H9 (cell line): ENCODE data around the gene RADIL. TPM values are rescaled to one million over a fixed set of nuclear protein-coding genes. Genes with fewer than 3 reads are reported as not detected.

Experiments used
- DNase-seq: peaks from one replicate; pipeline ENCODE4 v3.0.0-alpha.2; 2017
- H2AFZ ChIP-seq: one replicate; pipeline ENCODE4 v1.6.1; 2013; ENCODE audit warnings: mild to moderate bottlenecking, low read length, control low read depth, moderate library complexity
- H2AK5ac ChIP-seq: 2 replicates; pipeline ENCODE4 v1.6.1; 2013; ENCODE audit warnings: low read length, control low read depth, mixed read lengths; ENCODE audit not compliant: insufficient read length
- H2BK120ac ChIP-seq: one replicate; pipeline ENCODE4 v1.6.1; 2013; ENCODE audit warnings: low read depth, mild to moderate bottlenecking, low read length, control low read depth, inconsistent platforms; ENCODE audit not compliant: poor library complexity, severe bottlenecking
- H2BK12ac ChIP-seq: 2 replicates; pipeline ENCODE4 v1.6.1; 2013; ENCODE audit warnings: low read length, control low read depth, mixed read lengths, low read depth; ENCODE audit not compliant: insufficient read length
- H2BK15ac ChIP-seq: 2 replicates; pipeline ENCODE4 v1.6.1; 2013; ENCODE audit warnings: low read depth, low read length, control low read depth
- H2BK20ac ChIP-seq: one replicate; pipeline ENCODE4 v1.6.1; 2013; ENCODE audit warnings: low read depth, mild to moderate bottlenecking, low read length, control low read depth, inconsistent platforms; ENCODE audit not compliant: poor library complexity, severe bottlenecking
- H2BK5ac ChIP-seq: 2 replicates; pipeline ENCODE4 v1.6.1; 2013; ENCODE audit warnings: low read length, control low read depth, mixed read lengths; ENCODE audit not compliant: insufficient read length
- H3K14ac ChIP-seq: 2 replicates; pipeline ENCODE4 v1.6.1; 2013; ENCODE audit warnings: low read length, control low read depth; ENCODE audit not compliant: insufficient read depth
- H3K18ac ChIP-seq: 2 replicates; pipeline ENCODE4 v1.6.1; 2013; ENCODE audit warnings: low read depth, mild to moderate bottlenecking, mixed read lengths, low read length, control low read depth; ENCODE audit not compliant: insufficient read length
- H3K23ac ChIP-seq: 2 replicates; pipeline ENCODE4 v1.6.1; 2013; ENCODE audit warnings: low read length, control low read depth, mixed read lengths, low read depth; ENCODE audit not compliant: insufficient read length
- H3K23me2 ChIP-seq: 2 replicates; pipeline ENCODE4 v1.6.1; 2013; ENCODE audit warnings: low read depth, mild to moderate bottlenecking, mixed read lengths, low read length, control low read depth; ENCODE audit not compliant: insufficient read length, poor library complexity, severe bottlenecking
- H3K27ac ChIP-seq: 2 replicates; pipeline ENCODE4 v1.5.1; 2013; ENCODE audit warnings: low read length, control low read depth, mixed read lengths, low read depth; ENCODE audit not compliant: insufficient read length
- H3K27me3 ChIP-seq: 2 replicates; pipeline ENCODE4 v1.6.1; 2013; ENCODE audit warnings: low read length, control low read depth, inconsistent platforms; ENCODE audit not compliant: insufficient read depth
- H3K4ac ChIP-seq: 2 replicates; pipeline ENCODE4 v1.6.1; 2013; ENCODE audit warnings: low read depth, mild to moderate bottlenecking, control low read depth, inconsistent platforms, low read length, moderate library complexity
- H3K4me1 ChIP-seq: 2 replicates; pipeline ENCODE4 v1.6.1; 2013; ENCODE audit warnings: low read length, control low read depth, inconsistent platforms; ENCODE audit not compliant: insufficient read depth
- H3K4me2 ChIP-seq: 2 replicates; pipeline ENCODE4 v1.6.1; 2013; ENCODE audit warnings: low read length, control low read depth, mixed read lengths; ENCODE audit not compliant: insufficient read length, insufficient read depth
- H3K56ac ChIP-seq: 2 replicates; pipeline ENCODE4 v1.6.1; 2013; ENCODE audit warnings: low read depth, mild to moderate bottlenecking, mixed read lengths, low read length, control low read depth; ENCODE audit not compliant: insufficient read length
- H3K79me1 ChIP-seq: 2 replicates; pipeline ENCODE4 v1.6.1; 2013; ENCODE audit warnings: low read depth, mild to moderate bottlenecking, moderate library complexity, low read length, control low read depth, inconsistent platforms; ENCODE audit not compliant: insufficient read depth, poor library complexity, severe bottlenecking
- H3K79me2 ChIP-seq: 2 replicates; pipeline ENCODE4 v1.6.1; 2013; ENCODE audit warnings: low read length, control low read depth, inconsistent platforms; ENCODE audit not compliant: insufficient read depth
- H3K9ac ChIP-seq: 2 replicates; pipeline ENCODE4 v1.6.1; 2013; ENCODE audit warnings: low read length, control low read depth, mixed read lengths; ENCODE audit not compliant: insufficient read length; ENCODE audit errors: extremely low read depth
- H3K9me3 ChIP-seq: one replicate; pipeline ENCODE4 v1.6.1; 2013; ENCODE audit warnings: low read depth, low read length, inconsistent platforms; ENCODE audit not compliant: control insufficient read depth
- H3T11ph ChIP-seq: one replicate; pipeline ENCODE4 v1.6.1; 2013; ENCODE audit warnings: mild to moderate bottlenecking, low read length, control low read depth, inconsistent platforms
- H4K20me1 ChIP-seq: one replicate; pipeline ENCODE4 v1.6.1; 2013; ENCODE audit not compliant: control insufficient read depth, insufficient read length, insufficient read depth
- H4K5ac ChIP-seq: 2 replicates; pipeline ENCODE4 v1.6.1; 2013; ENCODE audit warnings: low read depth, mild to moderate bottlenecking, mixed read lengths, low read length, control low read depth; ENCODE audit not compliant: insufficient read length
- H4K8ac ChIP-seq: replicated peaks from 2 replicates; pipeline ENCODE4 v1.6.1; 2013; ENCODE audit warnings: low read length, control low read depth, mixed read lengths, low read depth; ENCODE audit not compliant: insufficient read length
- H4K91ac ChIP-seq: 2 replicates; pipeline ENCODE4 v1.6.1; 2013; ENCODE audit warnings: low read depth, mild to moderate bottlenecking, moderate library complexity, mixed read lengths, low read length, control low read depth; ENCODE audit not compliant: insufficient read length
- H3K27ac Mint-ChIP-seq, 3 experiments: 2 replicates in 2 of 3; 3 replicates in 1 of 3; pipeline ENCODE4 v1.8.0; 2020 to 2021; ENCODE audit warnings: mixed read lengths in 3 of 3, mild to moderate bottlenecking in 1 of 3, moderate library complexity in 1 of 3
- H3K27me3 Mint-ChIP-seq: 2 replicates; pipeline ENCODE4 v1.8.0; 2021; ENCODE audit warnings: low read depth, mild to moderate bottlenecking, moderate library complexity, mixed read lengths
- H3K36me3 Mint-ChIP-seq, 3 experiments: 2 replicates in 2 of 3; 3 replicates in 1 of 3; pipeline ENCODE4 v1.8.0; 2020 to 2021; ENCODE audit warnings: low read depth in 3 of 3, mixed read lengths in 3 of 3; ENCODE audit not compliant: insufficient read depth in 1 of 3
- H3K4me1 Mint-ChIP-seq, 2 experiments: 2 replicates each; pipeline ENCODE4 v1.8.0; 2020; ENCODE audit warnings: mixed read lengths in 2 of 2
- H3K4me3 Mint-ChIP-seq, 2 experiments: 2 replicates in 1 of 2; 3 replicates in 1 of 2; pipeline ENCODE4 v1.8.0; 2020 to 2021; ENCODE audit warnings: mild to moderate bottlenecking in 2 of 2, mixed read lengths in 2 of 2, moderate library complexity in 1 of 2
- H3K9me3 Mint-ChIP-seq, 2 experiments: 2 replicates in 1 of 2; 3 replicates in 1 of 2; pipeline ENCODE4 v1.8.0; 2020; ENCODE audit warnings: mild to moderate bottlenecking in 2 of 2, mixed read lengths in 2 of 2, moderate library complexity in 1 of 2
- CTCF ChIP-seq: fragments of 200-600 bp; sonication (generic); conservative IDR thresholded peaks from 3 replicates; pipeline ENCODE4 v1.8.0; 2021; ENCODE audit warnings: antibody characterized with exemption, mild to moderate bottlenecking
- WGBS: extraction: QIAGEN DNeasy Blood & Tissue Kit; methylation state at CpG from one replicate; pipeline ENCODE4 v1.1.7; 2013; ENCODE audit warnings: missing lambda C conversion rate, low lambda C conversion rate, mixed read lengths; ENCODE audit not compliant: insufficient read length; ENCODE audit errors: extremely low coverage; 5-methylcytosine and 5-hydroxymethylcytosine counted together
- total RNA-seq: library from RNA; stranded (reverse); gene quantifications from 2 replicates; pipeline ENCODE4 v1.2.1, GENCODE V29; 2021

The RADIL gene
- total RNA-seq, 1 experiment from 2014 or later = 4.7 TPM

GRCh38 chr7:4799508-4800268 is 83.8 kb downstream of the RADIL start:
- H2AFZ ChIP-seq = no peak overlapping the region
- no peak for TF ChIP-seq CTCF

More at GRCh38 chr7:4799508-4800268, 83.8 kb downstream of the RADIL start:
- peaks cover 6 to 8% of the 10 kb centered on the region in 2 experiments for H3K4me1 Mint-ChIP-seq
- Histone ChIP-seq H4K20me1 (no peaks in the 10 kb centered on the region), H3T11ph (no peak overlapping the region), H3K79me2 (no peaks in the 10 kb centered on the region), H3K4me1 (no peaks in the 10 kb centered on the region), H2BK12ac (no peak overlapping the region), H3K79me1 (no peaks in the 10 kb centered on the region), H2BK15ac (no peak overlapping the region), H2AK5ac (no peak overlapping the region), H3K23me2 (no peaks in the 10 kb centered on the region), H2BK5ac (no peak overlapping the region), H4K91ac (no peak overlapping the region), H3K27me3 (no peaks in the 10 kb centered on the region), H3K27ac (no peak overlapping the region), H3K14ac (no peak overlapping the region), H2BK20ac (no peak overlapping the region), H3K9me3 (no peaks in the 10 kb centered on the region), H3K56ac (no peak overlapping the region), H3K9ac (no peak overlapping the region), H3K23ac (no peak overlapping the region), H4K8ac (no peak overlapping the region), H3K18ac (no peak overlapping the region), H4K5ac (no peak overlapping the region), H2BK120ac (no peak overlapping the region), H3K4me2 (no peak overlapping the region), H3K4ac (no peak overlapping the region)
- WGBS = no CpG with 5 or more reads among the region's 39 CpGs
- peaks cover 2% of the 10 kb centered on the region for H3K27me3 Mint-ChIP-seq
- no peak overlapping the region for H3K4me3 Mint-ChIP-seq
- DNase-seq = peak; percentile 43
- H3K27ac Mint-ChIP-seq = no peak overlapping the region
- peaks cover under 1 to 4% (median 1%) of the 10 kb centered on the region in 3 experiments; a peak in 3 of 7 replicates for H3K36me3 Mint-ChIP-seq
- peaks cover 0 to 3% of the 10 kb centered on the region in 2 experiments; a peak in 1 of 5 replicates for H3K9me3 Mint-ChIP-seq
